Posterior vena cava (tissue), 2 donors: ENCODE data around the gene SERTAD4. TPM values are rescaled to one million over a fixed set of nuclear protein-coding genes. Genes with fewer than 3 reads are reported as not detected.
"Not testable (repeated sequence)": the region's sequence is repeated elsewhere in the genome, so short reads cannot be mapped to it uniquely, and the experiment has no call there.

Experiments
- DNase-seq: peaks from one replicate; pipeline ENCODE4 v3.0.0-alpha.2; 2020; ENCODE audit warnings: low spot score
- intact Hi-C, 2 donors: fragments of 100-400 bp; cut with DNase I; formaldehyde crosslinking; loops; one replicate each; pipeline versions ENCODE4 v1.14.1 to v1.14.2; 2022 to 2023
- long read RNA-seq, 2 donors: library from polyadenylated mRNA; unstranded; transcript quantifications; one replicate each; pipeline ENCODE4 v2.0.0, GENCODE V29; 2020 to 2021
- total RNA-seq, 2 donors: library from RNA; stranded (reverse); fragmentation: NEBNext Ultra II Directional; extraction: Animal tissue kit (Norgen Biotek cat#: 25700); gene quantifications; one replicate each; pipeline ENCODE4 v1.2.1, GENCODE V29; 2021
- donor health status: DM: yes; HTN: yes; CAD: no.
- donor health status: DM: yes; HTN: yes; CAD: no.

SERTAD4 gene
- total RNA-seq, result 1 to 10 TPM; 1.7 to 2.4 TPM
- long read RNA-seq, donor 1, partial matches to known transcripts, result 0 of 2 reads
- long read RNA-seq, donor 1, other reads (novel, unspliced or antisense), result 2 of 2 reads
- long read RNA-seq, donor 2, partial matches to known transcripts, result 1 of 3 reads
- long read RNA-seq, donor 2, other reads (novel, unspliced or antisense), result 1 of 3 reads

GRCh38 chr1:210232511-210233215 lies at the start of gene SERTAD4:
Gene SERTAD4, plus strand, starts transcription at chr1:210232796. Its CDS starts 5,165 bp downstream, at chr1:210237961.
- intact Hi-C loops, result loop anchor here (10.0 kb wide), 2 partner anchors 62 to 1988 kb away; partner anchors contain the start of gene PLXNA2 (in 1 of the 2)
- DNase-seq, result no peak

- intact Hi-C loops, result no loop called here
- no peak for DNase-seq
Measured at GRCh38 chr1:210185063-210185462, 47.5 kb upstream of the SERTAD4 start.

- intact Hi-C loops, DNase-seq: not testable (repeated sequence)
Measured at GRCh38 chr1:210187849-210188606, 44.6 kb upstream of the SERTAD4 start.

- intact Hi-C loops, result no loop called here
- DNase-seq, result no peak
Measured at GRCh38 chr1:210189426-210189825, 43.2 kb upstream of the SERTAD4 start.

- DNase-seq, result no peak
- intact Hi-C loops, result no loop called here
Measured at GRCh38 chr1:210195635-210196160, 36.9 kb upstream of the SERTAD4 start.

- intact Hi-C loops, DNase-seq: not testable (repeated sequence)
Measured at GRCh38 chr1:210196266-210196665, 36.3 kb upstream of the SERTAD4 start.

GRCh38 chr1:210198840-210199239 lies 33.8 kb upstream of the SERTAD4 start:
- DNase-seq, result no peak
- intact Hi-C loops, result no loop called here

GRCh38 chr1:210200124-210200736 lies 32.4 kb upstream of the SERTAD4 start:
- no peak for DNase-seq
- intact Hi-C loops, result no loop called here

GRCh38 chr1:210201681-210202080 lies 30.9 kb upstream of the SERTAD4 start:
- intact Hi-C loops, result no loop called here
- no peak for DNase-seq

- intact Hi-C loops, result no loop called here
- DNase-seq, result no peak
Measured at GRCh38 chr1:210207597-210208450, 24.8 kb upstream of the SERTAD4 start.

GRCh38 chr1:210213335-210213734 lies 19.3 kb upstream of the SERTAD4 start:
- intact Hi-C loops, result no loop called here
- no peak for DNase-seq

GRCh38 chr1:210214573-210215409 lies 17.8 kb upstream of the SERTAD4 start:
- intact Hi-C loops, result no loop called here
- no peak for DNase-seq

- no peak for DNase-seq
- intact Hi-C loops, result no loop called here
Measured at GRCh38 chr1:210217482-210217881, 15.1 kb upstream of the SERTAD4 start.

GRCh38 chr1:210218047-210218446 lies 14.5 kb upstream of the SERTAD4 start:
- no peak for DNase-seq
- intact Hi-C loops, result no loop called here

- DNase-seq, result no peak
- intact Hi-C loops, result no loop called here
Measured at GRCh38 chr1:210222340-210223006, 10.1 kb upstream of the SERTAD4 start.

- intact Hi-C loops, result no loop called here
- no peak for DNase-seq
Measured at GRCh38 chr1:210223226-210223904, 9.2 kb upstream of the SERTAD4 start.

- DNase-seq, result no peak
- intact Hi-C loops, result no loop called here
Measured at GRCh38 chr1:210228158-210228557, 4.4 kb upstream of the SERTAD4 start.
